ENCODE measurements around the gene APLP1.

Gene APLP1

DNA sequence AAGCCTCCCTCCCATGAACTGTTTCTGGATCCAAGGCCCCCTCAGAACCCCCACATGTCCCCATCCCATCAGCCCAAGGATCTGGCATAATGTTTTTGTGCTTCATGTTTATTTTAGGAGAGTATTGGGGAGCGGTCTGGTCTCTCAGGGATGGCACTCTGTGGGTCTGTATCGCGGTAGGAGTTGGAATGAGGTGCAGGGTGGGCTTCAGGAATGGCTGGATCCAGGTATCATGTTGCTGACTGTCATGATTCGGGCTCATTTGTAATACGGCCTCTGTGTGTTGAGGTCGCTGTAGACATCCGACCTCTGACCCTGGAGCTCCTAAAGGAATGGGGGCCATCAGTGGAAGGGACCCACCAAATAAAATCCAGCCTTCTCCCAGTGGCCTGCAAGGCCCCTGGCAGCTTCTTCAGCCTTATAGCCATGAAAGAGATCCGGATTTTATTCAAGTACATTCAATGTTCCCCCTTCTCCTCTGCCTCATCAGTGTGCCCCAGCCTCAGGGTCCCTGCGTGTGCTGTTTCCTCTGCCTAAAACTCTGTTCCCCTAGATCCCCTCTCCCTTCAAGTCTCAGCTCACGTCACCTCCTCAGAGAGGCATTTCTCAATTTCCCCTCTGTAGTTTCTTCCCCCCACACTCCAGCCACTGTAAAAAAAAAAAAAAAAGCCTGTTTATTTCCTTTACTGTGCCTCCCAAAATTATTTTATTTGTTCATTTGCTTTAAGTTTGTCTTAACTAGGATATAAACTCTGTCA, 36.1 kb downstream of the APLP1 start:
- Histone ChIP-seq H2AK5ac (ENCODE audit: low read length) (no peak overlapping the region), H3K4ac (ENCODE audit: low read depth, low read length) (no peak overlapping the region), H2AFZ (ENCODE audit: insufficient read depth, low read length, poor library complexity) (no peak overlapping the region), H3K27me3 (ENCODE audit: insufficient read depth, low read length) (no peaks in the 10 kb centered on the region), H3K4me3 (ENCODE audit: low read depth, low read length) (no peak overlapping the region), H2BK120ac (ENCODE audit: insufficient read depth, low read length, poor library complexity) (no peak overlapping the region), H4K12ac (ENCODE audit: low read depth, low read length) (no peak overlapping the region), H3K4me2 (ENCODE audit: low read length) (no peak overlapping the region), H3K27ac (ENCODE audit: low read depth, low read length) (no peak overlapping the region), H3K18ac (ENCODE audit: low read length) (no peak overlapping the region), H4K8ac (ENCODE audit: low read depth, low read length) (no peak overlapping the region), H3K23ac (ENCODE audit: low read length) (no peak overlapping the region), H2BK12ac (ENCODE audit: low read length) (no peak overlapping the region), H3K79me2 (ENCODE audit: control insufficient read depth, insufficient read depth, low read length, poor library complexity) (peaks cover 5% of the 10 kb centered on the region), H3K36me3 (ENCODE audit: control insufficient read depth in 1 of 2, insufficient read depth in 2 of 2, low read length in 2 of 2) (no peaks in the 10 kb centered on the region), H3K79me1 (ENCODE audit: low read length) (peaks cover 10% of the 10 kb centered on the region), H3K9ac (ENCODE audit: low read length) (no peak overlapping the region), H2BK5ac (ENCODE audit: low read depth, low read length, poor library complexity) (no peak overlapping the region), H3K9me3 (ENCODE audit: insufficient read depth, low read depth, low read length) (no peaks in the 10 kb centered on the region), H4K91ac (ENCODE audit: low read depth, low read length) (no peak overlapping the region), H3K4me1 (ENCODE audit: control insufficient read depth in 1 of 2, insufficient read depth in 2 of 2, low read length in 2 of 2) (peaks cover 13 to 18% of the 10 kb centered on the region in 2 experiments), H3K14ac (ENCODE audit: low read length) (no peak overlapping the region)
- no CpG with 5 or more reads among the region's 10 CpGs for WGBS (ENCODE audit: extremely low coverage, insufficient coverage, insufficient read length)
- DNase-seq: no peak

DNA sequence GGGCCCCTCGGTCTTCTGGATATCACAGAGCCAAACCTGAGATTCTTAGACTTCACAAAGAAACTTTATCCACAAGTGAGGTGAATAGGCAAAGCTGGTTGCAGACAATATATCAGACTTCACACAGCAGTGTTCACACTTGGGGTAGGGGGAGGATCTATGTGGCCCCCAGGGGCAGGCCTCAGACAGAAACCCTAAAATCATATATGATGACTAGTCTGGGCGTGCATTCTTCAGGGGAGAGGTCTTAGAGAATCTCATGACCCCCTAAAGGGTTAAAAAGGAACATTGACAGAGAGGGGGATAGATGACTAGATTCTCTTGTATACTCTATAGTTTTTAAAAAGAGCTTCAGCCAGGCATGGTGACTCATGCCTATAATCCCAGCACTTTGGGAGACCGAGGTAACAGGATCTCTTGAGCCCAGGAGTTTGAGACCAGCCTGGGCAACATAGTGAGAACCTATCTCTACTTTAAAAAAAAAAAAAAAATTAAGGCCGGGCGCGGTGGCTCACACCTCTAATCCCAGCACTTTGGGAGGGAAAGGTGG, 36.9 kb downstream of the APLP1 start:
- Histone ChIP-seq H3K4me3 (ENCODE audit: low read depth, low read length) (no peak overlapping the region), H3K27me3 (ENCODE audit: insufficient read depth, low read length) (no peaks in the 10 kb centered on the region), H2BK120ac (ENCODE audit: insufficient read depth, low read length, poor library complexity) (no peak overlapping the region), H3K79me2 (ENCODE audit: control insufficient read depth, insufficient read depth, low read length, poor library complexity) (peaks cover under 1% of the 10 kb centered on the region), H3K18ac (ENCODE audit: low read length) (no peak overlapping the region), H2AK5ac (ENCODE audit: low read length) (no peak overlapping the region), H3K23ac (ENCODE audit: low read length) (no peak overlapping the region), H3K79me1 (ENCODE audit: low read length) (peaks cover 4% of the 10 kb centered on the region), H2BK12ac (ENCODE audit: low read length) (no peak overlapping the region), H3K9ac (ENCODE audit: low read length) (no peak overlapping the region), H4K12ac (ENCODE audit: low read depth, low read length) (no peak overlapping the region), H4K91ac (ENCODE audit: low read depth, low read length) (no peak overlapping the region), H3K14ac (ENCODE audit: low read length) (no peak overlapping the region), H2AFZ (ENCODE audit: insufficient read depth, low read length, poor library complexity) (no peak overlapping the region), H3K27ac (ENCODE audit: low read depth, low read length) (no peak overlapping the region), H3K4me2 (ENCODE audit: low read length) (no peak overlapping the region), H4K8ac (ENCODE audit: low read depth, low read length) (no peak overlapping the region), H3K9me3 (ENCODE audit: insufficient read depth, low read depth, low read length) (no peaks in the 10 kb centered on the region), H3K4me1 (ENCODE audit: control insufficient read depth in 1 of 2, insufficient read depth in 2 of 2, low read length in 2 of 2) (peaks cover 13 to 18% of the 10 kb centered on the region in 2 experiments), H2BK5ac (ENCODE audit: low read depth, low read length, poor library complexity) (no peak overlapping the region), H3K36me3 (ENCODE audit: control insufficient read depth in 1 of 2, insufficient read depth in 2 of 2, low read length in 2 of 2) (no peaks in the 10 kb centered on the region), H3K4ac (ENCODE audit: low read depth, low read length) (no peak overlapping the region)
- no peak for DNase-seq
- no CpG with 5 or more reads among the region's 6 CpGs for WGBS (ENCODE audit: extremely low coverage, insufficient coverage, insufficient read length)

DNA sequence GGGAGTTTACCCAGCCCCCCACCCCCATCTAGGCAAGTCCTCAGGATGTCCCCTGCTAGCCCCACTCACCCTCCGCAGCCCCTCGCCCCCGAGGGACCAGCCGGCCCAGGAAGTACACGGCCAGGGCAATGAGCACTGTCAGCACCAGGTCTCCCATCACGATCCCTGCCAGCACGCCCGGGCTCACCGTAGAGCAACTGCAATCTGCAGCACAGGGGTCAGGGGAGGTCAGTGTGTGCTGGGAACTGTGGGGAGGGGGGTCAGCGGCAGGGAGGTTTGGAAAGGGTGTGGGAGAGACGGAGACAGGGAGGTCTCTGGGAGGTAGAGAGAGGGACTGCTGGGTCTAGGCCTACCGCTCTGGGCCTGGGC, 39.0 kb downstream of the APLP1 start:
- no peak overlapping the region for H3K4me3 ChIP-seq (ENCODE audit: low read depth, low read length)
- no peak overlapping the region for H2BK120ac ChIP-seq (ENCODE audit: insufficient read depth, low read length, poor library complexity)
- WGBS (ENCODE audit: extremely low coverage, insufficient coverage, insufficient read length): no CpG with 5 or more reads among the region's 12 CpGs

DNA sequence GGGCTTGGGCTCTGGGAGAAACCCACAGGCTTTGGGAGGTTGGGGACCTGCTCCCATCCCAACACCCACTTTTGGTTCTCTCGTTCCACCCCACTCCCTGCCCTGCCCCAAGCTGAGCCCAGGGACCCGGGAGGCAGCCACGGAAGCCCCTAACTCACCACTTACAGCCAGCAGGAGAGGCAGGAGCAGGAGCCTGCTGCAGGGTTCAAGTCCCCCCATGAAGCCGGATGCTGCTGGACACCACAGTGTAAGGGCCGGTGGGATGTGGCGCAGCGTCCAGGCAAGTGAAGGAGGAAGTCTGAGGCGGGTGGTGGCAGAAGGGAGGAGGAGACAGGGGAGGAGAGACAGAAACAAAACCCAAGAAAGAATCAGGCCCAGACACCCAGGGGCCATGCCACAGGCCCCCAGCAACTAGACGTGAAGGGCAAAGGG, 39.7 kb downstream of the APLP1 start, which contains the start of gene TYROBP:
TYROBP (minus strand) TSS at position 286 of the 432 bp plus-strand sequence; CDS start at position 219, 67 bp downstream.
- Histone ChIP-seq H3K23ac (ENCODE audit: low read length) (no peak within 1 kb of the TSS), H3K79me1 (ENCODE audit: low read length) (no peaks in the 10 kb centered on the region), H4K91ac (ENCODE audit: low read depth, low read length) (no peak within 1 kb of the TSS), H3K4me2 (ENCODE audit: low read length) (no peak within 1 kb of the TSS), H3K9me3 (ENCODE audit: insufficient read depth, low read depth, low read length) (no peaks in the 10 kb centered on the region), H2AFZ (ENCODE audit: insufficient read depth, low read length, poor library complexity) (no peak within 1 kb of the TSS), H3K27ac (ENCODE audit: low read depth, low read length) (no peak within 1 kb of the TSS), H3K9ac (ENCODE audit: low read length) (no peak within 1 kb of the TSS), H3K14ac (ENCODE audit: low read length) (no peak within 1 kb of the TSS), H3K4me1 (ENCODE audit: control insufficient read depth in 1 of 2, insufficient read depth in 2 of 2, low read length in 2 of 2) (peaks cover 5 to 6% of the 10 kb centered on the region in 2 experiments), H3K18ac (ENCODE audit: low read length) (no peak within 1 kb of the TSS), H3K27me3 (ENCODE audit: insufficient read depth, low read length) (no peaks in the 10 kb centered on the region), H3K4ac (ENCODE audit: low read depth, low read length) (no peak within 1 kb of the TSS), H3K4me3 (ENCODE audit: low read depth, low read length) (no peak within 1 kb of the TSS), H2AK5ac (ENCODE audit: low read length) (no peak within 1 kb of the TSS), H2BK5ac (ENCODE audit: low read depth, low read length, poor library complexity) (no peak within 1 kb of the TSS), H2BK12ac (ENCODE audit: low read length) (no peak within 1 kb of the TSS), H3K36me3 (ENCODE audit: control insufficient read depth in 1 of 2, insufficient read depth in 2 of 2, low read length in 2 of 2) (no peaks in the 10 kb centered on the region), H4K12ac (ENCODE audit: low read depth, low read length) (no peak within 1 kb of the TSS), H2BK120ac (ENCODE audit: insufficient read depth, low read length, poor library complexity) (no peak within 1 kb of the TSS), H4K8ac (ENCODE audit: low read depth, low read length) (no peak within 1 kb of the TSS), H3K79me2 (ENCODE audit: control insufficient read depth, insufficient read depth, low read length, poor library complexity) (no peaks in the 10 kb centered on the region)
- no peak for DNase-seq
- no CpG with 5 or more reads among the region's 9 CpGs for WGBS (ENCODE audit: extremely low coverage, insufficient coverage, insufficient read length)

More for the DNA sequence above, 39.0 kb downstream of the APLP1 start:
- Histone ChIP-seq H2AFZ (ENCODE audit: insufficient read depth, low read length, poor library complexity) (no peak overlapping the region), H3K79me1 (ENCODE audit: low read length) (no peaks in the 10 kb centered on the region), H3K23ac (ENCODE audit: low read length) (no peak overlapping the region), H4K12ac (ENCODE audit: low read depth, low read length) (no peak overlapping the region), H2BK5ac (ENCODE audit: low read depth, low read length, poor library complexity) (no peak overlapping the region), H4K8ac (ENCODE audit: low read depth, low read length) (no peak overlapping the region), H2BK12ac (ENCODE audit: low read length) (no peak overlapping the region), H3K9me3 (ENCODE audit: insufficient read depth, low read depth, low read length) (no peaks in the 10 kb centered on the region), H3K4me2 (ENCODE audit: low read length) (no peak overlapping the region), H3K14ac (ENCODE audit: low read length) (no peak overlapping the region), H3K27ac (ENCODE audit: low read depth, low read length) (no peak overlapping the region), H3K27me3 (ENCODE audit: insufficient read depth, low read length) (no peaks in the 10 kb centered on the region), H4K91ac (ENCODE audit: low read depth, low read length) (no peak overlapping the region), H2AK5ac (ENCODE audit: low read length) (no peak overlapping the region), H3K4ac (ENCODE audit: low read depth, low read length) (no peak overlapping the region), H3K4me1 (ENCODE audit: control insufficient read depth in 1 of 2, insufficient read depth in 2 of 2, low read length in 2 of 2) (peaks cover 5 to 7% of the 10 kb centered on the region in 2 experiments), H3K9ac (ENCODE audit: low read length) (no peak overlapping the region), H3K18ac (ENCODE audit: low read length) (no peak overlapping the region), H3K79me2 (ENCODE audit: control insufficient read depth, insufficient read depth, low read length, poor library complexity) (no peaks in the 10 kb centered on the region), H3K36me3 (ENCODE audit: control insufficient read depth in 1 of 2, insufficient read depth in 2 of 2, low read length in 2 of 2) (no peaks in the 10 kb centered on the region)
- no peak for DNase-seq

Measured in trophoblast cell (in vitro differentiated cells and primary cell).